Spleen (tissue), 11 donors: ENCODE results near the gene BCL7A. TPM values are rescaled to one million over a fixed set of nuclear protein-coding genes. Genes with fewer than 3 reads are reported as not detected.

Source experiments
- DNase-seq: peaks from one replicate; pipeline ENCODE4 v3.0.0-alpha.2; 2020
- H3K27ac ChIP-seq, 8 donors: fragments of 200-600 bp; sonication (generic) in 7 of 8; 1 replicate in 4 of 8; 2 replicates in 4 of 8; pipeline versions ENCODE4 v1.5.0 to v1.8.0; 2016 to 2021; ENCODE audit warnings: inconsistent platforms in 4 of 8, mild to moderate bottlenecking in 4 of 8, moderate library complexity in 1 of 8
- H3K27me3 ChIP-seq, 7 donors: fragments of 200-600 bp; sonication (generic) in 6 of 7; replicated peaks in 1 of 7; 1 replicate in 4 of 7; 2 replicates in 3 of 7; pipeline versions ENCODE4 v1.5.0 to v1.8.0; 2016 to 2021; ENCODE audit warnings: inconsistent platforms in 3 of 7, mild to moderate bottlenecking in 1 of 7
- H3K36me3 ChIP-seq, 6 donors: fragments of 200-600 bp; sonication (generic) in 5 of 6; 1 replicate in 4 of 6; 2 replicates in 2 of 6; pipeline versions ENCODE4 v1.5.0 to v1.8.0; 2016 to 2021; ENCODE audit warnings: inconsistent platforms in 2 of 6
- H3K4me1 ChIP-seq, 6 donors: fragments of 200-600 bp; sonication (generic) in 5 of 6; 1 replicate in 3 of 6; 2 replicates in 3 of 6; pipeline versions ENCODE4 v1.5.0 to v1.8.0; 2016 to 2021; ENCODE audit warnings: inconsistent platforms in 3 of 6
- H3K4me3 ChIP-seq, 8 donors: fragments of 200-600 bp; sonication (generic) in 7 of 8; 1 replicate in 4 of 8; 2 replicates in 4 of 8; pipeline versions ENCODE4 v1.5.0 to v1.8.0; 2016 to 2021; ENCODE audit warnings: inconsistent platforms in 4 of 8, mild to moderate bottlenecking in 4 of 8, moderate library complexity in 2 of 8
- H3K9me3 ChIP-seq, 8 donors: fragments of 200-600 bp; sonication (generic) in 7 of 8; 1 replicate in 4 of 8; 2 replicates in 4 of 8; pipeline versions ENCODE4 v1.5.0 to v1.8.0; 2016 to 2021; ENCODE audit warnings: inconsistent platforms in 4 of 8
- POLR2A ChIP-seq, 3 donors: fragments of 450-650 bp; IDR thresholded peaks; one replicate each; pipeline ENCODE4 v1.5.1; 2017; ENCODE audit warnings: antibody characterized with exemption in 3 of 3, mild to moderate bottlenecking in 1 of 3
- POLR2AphosphoS5 ChIP-seq, 3 donors: sonication (generic); formaldehyde crosslinking; IDR thresholded peaks; one replicate each; pipeline ENCODE4 v1.5.1; 2017; ENCODE audit warnings: antibody characterized with exemption in 3 of 3
- WGBS, 5 donors: extraction: QIAGEN DNeasy Blood & Tissue Kit in 3 of 5; methylation state at CpG; one replicate each; pipeline versions ENCODE4 v1.1.5 to v1.1.7; 2013 to 2018; 5-methylcytosine and 5-hydroxymethylcytosine counted together
- intact Hi-C: fragments of 100-400 bp; cut with DNase I; formaldehyde crosslinking; loops from one replicate; pipeline ENCODE4 v1.15.0; 2023; ENCODE audit warnings: low total_unique reads
- polyA plus RNA-seq, 3 donors: library from polyadenylated mRNA; stranded (reverse); fragments of 200-250 nt; gene quantifications; one replicate each; pipeline ENCODE4 v1.2.1, GENCODE V29; 2013
- total RNA-seq, 7 donors: library from RNA; depleted of rRNA in 3 of 7; stranded (reverse); fragments of >200 nt in 3 of 7; fragmentation: NEBNext Ultra II Directional in 4 of 7; extraction: Animal tissue kit (Norgen Biotek cat#: 25700) in 4 of 7; gene quantifications; one replicate each; pipeline versions ENCODE4 v1.1.0 to v1.2.1, GENCODE V29; 2016 to 2021
- TF ChIP-seq, protein P1 (sequence below), 11 experiments: fragments of 200-600 bp in 7 of 11; fragments of 450-650 bp in 4 of 11; sonication (generic) in 4 of 11; IDR thresholded peaks in 8 of 11; conservative IDR thresholded peaks in 3 of 11; 1 replicate in 7 of 11; 2 replicates in 4 of 11; pipeline versions ENCODE4 v1.4.0 to v1.8.0; 2016 to 2021; ENCODE audit warnings: antibody characterized with exemption in 11 of 11, inconsistent platforms in 4 of 11, mild to moderate bottlenecking in 1 of 11
- donor health status: healthy with polysubstance abuse.
- donor health status: DM: no; HTN: no; CAD: no; lungs with moderate emphysema.
- donor health status: DM: no; HTN: no; CAD: no.
- donor health status: Bipolar disorder and iron deficiency.
- donor health status: healthy.
- donor health status: DM: no; HTN: no; CAD: no.
- donor health status: DM: yes; HTN: yes; CAD: no.

BCL7A gene
- total and polyA plus RNA-seq, 10 donors, result 2.5 to 10.1 (median 7.2) TPM

GRCh38 chr12:121996050-121996944 is 25.4 kb upstream of the BCL7A start:
- H3K9me3 ChIP-seq, result peaks cover 0 to 13% (median 11%) of the 10 kb centered on the region in 8 donors
- peaks cover 0 to 31% (median 10%) of the 10 kb centered on the region in 6 donors for H3K4me1 ChIP-seq
- no peak overlapping the region for H3K27ac ChIP-seq
- H3K4me3 ChIP-seq, result no peak overlapping the region
- H3K36me3 ChIP-seq, result no peaks in the 10 kb centered on the region
- 65 to 78% (median 75%) methylated on average over 9 of the region's 9 CpGs for WGBS, 5 donors
- intact Hi-C loops, result no loop called here
- DNase-seq, result no peak
- no peaks in the 10 kb centered on the region for H3K27me3 ChIP-seq
- TF ChIP-seq POLR2AphosphoS5 (IDR thresholded peaks at IDR 0.05), result no peak
- TF ChIP-seq, protein P1, sequence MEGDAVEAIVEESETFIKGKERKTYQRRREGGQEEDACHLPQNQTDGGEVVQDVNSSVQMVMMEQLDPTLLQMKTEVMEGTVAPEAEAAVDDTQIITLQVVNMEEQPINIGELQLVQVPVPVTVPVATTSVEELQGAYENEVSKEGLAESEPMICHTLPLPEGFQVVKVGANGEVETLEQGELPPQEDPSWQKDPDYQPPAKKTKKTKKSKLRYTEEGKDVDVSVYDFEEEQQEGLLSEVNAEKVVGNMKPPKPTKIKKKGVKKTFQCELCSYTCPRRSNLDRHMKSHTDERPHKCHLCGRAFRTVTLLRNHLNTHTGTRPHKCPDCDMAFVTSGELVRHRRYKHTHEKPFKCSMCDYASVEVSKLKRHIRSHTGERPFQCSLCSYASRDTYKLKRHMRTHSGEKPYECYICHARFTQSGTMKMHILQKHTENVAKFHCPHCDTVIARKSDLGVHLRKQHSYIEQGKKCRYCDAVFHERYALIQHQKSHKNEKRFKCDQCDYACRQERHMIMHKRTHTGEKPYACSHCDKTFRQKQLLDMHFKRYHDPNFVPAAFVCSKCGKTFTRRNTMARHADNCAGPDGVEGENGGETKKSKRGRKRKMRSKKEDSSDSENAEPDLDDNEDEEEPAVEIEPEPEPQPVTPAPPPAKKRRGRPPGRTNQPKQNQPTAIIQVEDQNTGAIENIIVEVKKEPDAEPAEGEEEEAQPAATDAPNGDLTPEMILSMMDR (IDR thresholded peaks at IDR 0.05 in 8 of 11, conservative IDR thresholded peaks at IDR 0.05 in 3 of 11), result no peak
- TF ChIP-seq POLR2A (IDR thresholded peaks at IDR 0.05), result no peak

DNA sequence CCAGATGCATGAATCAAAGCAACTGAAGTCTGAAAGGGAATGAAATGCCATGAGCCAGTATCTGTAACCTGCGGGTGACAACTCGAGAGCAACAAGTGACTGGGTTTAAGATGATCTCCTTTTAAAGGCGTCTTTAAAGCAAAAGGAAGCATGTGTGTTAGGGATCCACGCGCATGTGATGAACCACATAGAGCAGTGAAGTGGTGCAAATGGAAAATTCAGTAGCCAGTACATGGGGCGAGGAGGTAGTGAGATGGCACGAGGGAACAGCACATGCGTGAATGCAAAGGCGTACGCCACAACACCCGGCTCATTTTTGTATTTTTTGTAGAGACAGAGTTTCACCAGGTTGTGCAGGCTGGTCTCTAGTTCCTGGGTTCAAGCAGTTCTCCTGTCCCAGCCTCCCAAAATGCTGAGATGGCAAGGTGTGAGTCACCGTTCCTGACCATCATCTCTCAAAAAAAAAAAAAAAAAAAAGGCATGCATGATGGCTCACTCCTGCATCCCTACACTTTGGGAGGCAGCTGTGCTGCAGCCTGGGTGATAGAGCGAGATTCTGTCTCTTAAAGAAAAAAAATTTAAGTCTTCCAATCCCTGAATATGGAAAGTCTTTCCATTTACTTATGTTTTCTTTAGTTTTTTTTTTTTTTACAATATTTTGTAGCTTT is 24.6 kb upstream of the BCL7A start:
- WGBS, 5 donors, result 65 to 81% (median 72%) methylated on average over 13 of the region's 13 CpGs
- H3K27ac ChIP-seq, result no peak overlapping the region
- no peak overlapping the region for H3K4me3 ChIP-seq
- DNase-seq, result no peak
- no peaks in the 10 kb centered on the region for H3K36me3 ChIP-seq
- H3K4me1 ChIP-seq, result peaks cover 0 to 24% (median 5%) of the 10 kb centered on the region in 6 donors
- peaks cover 0 to 13% (median 11%) of the 10 kb centered on the region in 8 donors for H3K9me3 ChIP-seq
- intact Hi-C loops, result no loop called here
- H3K27me3 ChIP-seq, result no peaks in the 10 kb centered on the region
- TF ChIP-seq POLR2A (IDR thresholded peaks at IDR 0.05) (no peak), POLR2AphosphoS5 (IDR thresholded peaks at IDR 0.05) (no peak)
- TF ChIP-seq, protein P1 (IDR thresholded peaks at IDR 0.05 in 8 of 11, conservative IDR thresholded peaks at IDR 0.05 in 3 of 11), result no peak

DNA sequence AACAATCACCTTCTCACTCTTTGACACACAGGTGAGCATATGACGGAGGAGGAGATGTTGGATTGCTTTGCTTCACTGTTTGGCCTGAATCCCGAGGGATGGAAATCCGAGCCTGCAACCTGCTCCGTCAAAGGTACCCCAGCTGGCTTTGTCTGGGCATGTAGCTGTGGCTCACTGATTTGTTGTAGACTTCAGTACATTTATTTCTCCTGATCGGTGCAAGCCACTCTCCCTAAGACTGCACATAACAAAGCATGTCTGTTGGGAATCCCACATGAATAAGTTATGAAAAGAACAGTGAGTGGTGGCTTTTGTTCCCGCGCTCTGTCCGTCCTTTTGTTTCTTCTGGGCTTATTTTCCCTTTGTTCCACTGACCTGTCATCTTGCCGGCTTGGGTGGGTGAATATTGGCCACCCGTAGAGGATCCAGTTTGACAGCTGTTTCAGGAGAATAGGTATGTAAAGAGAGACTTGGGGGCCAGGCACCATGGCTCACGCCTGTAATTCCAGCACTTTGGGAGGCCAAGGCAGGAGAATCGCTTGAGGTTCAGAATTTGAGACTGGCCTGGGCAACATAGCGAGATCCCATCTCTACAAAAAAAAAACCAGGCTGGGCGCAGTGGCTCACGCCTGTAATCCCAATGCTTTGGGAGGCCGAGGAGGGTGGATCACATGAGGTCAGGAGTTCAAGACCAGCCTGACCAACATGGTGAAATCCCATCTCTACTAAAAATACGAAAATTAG is 20.0 kb upstream of the BCL7A start:
- DNase-seq, result no peak
- intact Hi-C loops, result no loop called here

More for the DNA sequence above, 20.0 kb upstream of the BCL7A start:
- Histone ChIP-seq H3K4me1 (peaks cover 10 to 42% (median 30%) of the 10 kb centered on the region in 6 donors), H3K27ac (no peak overlapping the region), H3K9me3 (peaks cover 0 to 13% (median 11%) of the 10 kb centered on the region in 8 donors), H3K27me3 (peaks cover 0 to 10% (median 0%) of the 10 kb centered on the region in 7 donors), H3K36me3 (no peaks in the 10 kb centered on the region), H3K4me3 (no peak overlapping the region)
- no peak for TF ChIP-seq POLR2AphosphoS5 (IDR thresholded peaks at IDR 0.05)
- no peak for TF ChIP-seq POLR2A (IDR thresholded peaks at IDR 0.05)
- TF ChIP-seq, protein P1 (IDR thresholded peaks at IDR 0.05 in 8 of 11, conservative IDR thresholded peaks at IDR 0.05 in 3 of 11), result no peak
- WGBS, 5 donors, result 90 to 96% (median 93%) methylated on average over 17 of the region's 17 CpGs
